Activated naive CD8-positive, alpha-beta T cell treated with anti-CD3 and anti-CD28 coated beads, Interleukin-2, amount 10 ng/mL, durations not matched to agents 7 days and 5 days (primary cell): ENCODE results near the gene CCDC149. TPM values are rescaled to one million over a fixed set of nuclear protein-coding genes. Genes with fewer than 3 reads are reported as not detected.

Experiments used
- ATAC-seq: fragments of 150-1000 bp; cut with Tn5 transposase; one replicate; pipeline ENCODE4 v1.10.0; 2021; ENCODE audit warnings: low read depth, moderate library complexity
- POLR2A ChIA-PET: fragments of 350-600 bp; sonication (Branson Sonifier 250); formaldehyde crosslinking; loops from one replicate; lab custom pipeline; 2021; ENCODE audit warnings: antibody characterized with exemption; lab: Charles Lee
- DNase-seq: peaks from one replicate; pipeline ENCODE4 v3.0.0; 2021
- H3K27ac Mint-ChIP-seq: one replicate; pipeline ENCODE4 v1.8.0; 2022; ENCODE audit warnings: mild to moderate bottlenecking, mixed read lengths
- H3K27me3 Mint-ChIP-seq: one replicate; pipeline ENCODE4 v1.8.0; 2022; ENCODE audit warnings: mild to moderate bottlenecking, moderate library complexity, mixed read lengths
- H3K36me3 Mint-ChIP-seq: one replicate; pipeline ENCODE4 v1.8.0; 2021; ENCODE audit warnings: mild to moderate bottlenecking, mixed read lengths
- H3K4me1 Mint-ChIP-seq: one replicate; pipeline ENCODE4 v1.8.0; 2021; ENCODE audit warnings: mixed read lengths
- H3K4me3 Mint-ChIP-seq: one replicate; pipeline ENCODE4 v1.8.0; 2022; ENCODE audit warnings: mild to moderate bottlenecking, moderate library complexity, mixed read lengths
- H3K9me3 Mint-ChIP-seq: one replicate; pipeline ENCODE4 v1.8.0; 2021; ENCODE audit warnings: mixed read lengths
- total RNA-seq, 2 experiments: library from RNA; stranded (reverse); gene quantifications; one replicate each; pipeline ENCODE4 v1.2.3, GENCODE V29; 2021

The CCDC149 gene
- total RNA-seq, 2 experiments from 2014 or later: not detected

GRCh38 chr4:24808261-24808660 lies 104.6 kb downstream of the CCDC149 start:
- no peak for DNase-seq
- H3K27ac Mint-ChIP-seq: no peak overlapping the region

DNA sequence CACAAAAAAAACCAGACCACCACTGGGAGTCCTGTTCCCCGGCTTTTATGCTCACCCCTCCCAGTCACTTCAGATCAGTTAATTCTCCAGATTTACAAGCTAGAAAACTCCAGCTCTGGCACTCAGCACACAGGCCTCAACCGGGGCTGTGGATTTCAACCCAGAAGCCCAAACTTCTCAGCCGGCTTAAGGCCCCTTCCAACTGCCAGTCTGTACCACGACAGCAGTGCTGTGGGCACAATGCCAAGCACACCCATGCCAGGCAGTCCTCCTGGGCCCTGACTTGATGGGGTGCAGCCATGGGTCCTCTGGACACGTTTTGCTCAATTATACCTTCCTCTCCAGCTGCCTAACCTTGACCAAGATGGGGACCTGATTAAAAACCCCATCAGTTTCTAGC lies 105.2 kb downstream of the CCDC149 start:
- Mint-ChIP-seq H3K36me3 (no peaks in the 10 kb centered on the region), H3K27me3 (peaks cover 6% of the 10 kb centered on the region), H3K9me3 (peaks cover 2% of the 10 kb centered on the region), H3K4me3 (no peak overlapping the region), H3K27ac (no peak overlapping the region), H3K4me1 (no peaks in the 10 kb centered on the region)
- POLR2A ChIA-PET: no interaction called here
- no peak for ATAC-seq
- no peak for DNase-seq

More at GRCh38 chr4:24808261-24808660, 104.6 kb downstream of the CCDC149 start:
- Mint-ChIP-seq H3K36me3 (no peaks in the 10 kb centered on the region), H3K9me3 (peaks cover 2% of the 10 kb centered on the region), H3K4me1 (no peaks in the 10 kb centered on the region), H3K4me3 (no peak overlapping the region), H3K27me3 (peaks cover 3% of the 10 kb centered on the region)
- POLR2A ChIA-PET: no interaction called here
- no peak for ATAC-seq

DNA sequence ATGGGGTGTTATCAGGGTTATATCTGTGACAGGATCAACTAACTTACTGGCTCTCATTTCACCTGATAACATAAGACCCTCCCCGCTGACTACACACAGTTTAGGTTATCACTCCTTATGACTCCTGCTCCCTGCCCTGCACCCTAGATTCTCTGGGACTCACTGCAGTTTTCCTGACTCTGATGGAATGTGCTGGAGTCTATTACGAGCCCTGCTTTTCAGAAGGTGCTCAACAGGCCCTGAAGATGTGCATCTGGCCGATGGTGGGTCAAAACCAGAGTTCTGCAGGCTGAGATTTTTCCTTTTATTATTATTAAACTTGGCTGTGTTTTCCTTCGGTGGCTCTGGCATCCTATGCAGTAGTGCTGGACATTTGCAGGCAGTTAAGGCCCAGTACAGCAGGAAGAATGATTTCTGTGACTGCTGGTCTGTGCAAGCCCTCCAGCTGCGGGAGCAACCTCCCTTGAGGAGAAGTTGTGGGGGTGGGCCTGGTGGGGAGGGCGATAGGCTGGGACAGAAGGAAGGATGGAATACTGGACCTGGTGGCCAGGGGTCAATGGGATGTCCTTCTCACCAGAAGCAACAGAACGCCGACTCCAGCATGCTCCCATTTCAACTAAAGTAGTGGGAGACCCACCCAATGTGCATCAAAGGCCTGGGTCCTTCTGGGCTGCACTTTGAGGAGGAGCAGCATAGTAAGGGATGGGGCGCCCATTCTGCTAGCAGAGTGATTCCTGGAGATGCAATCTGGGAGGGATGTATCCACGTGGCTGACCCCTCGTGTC lies 106.4 kb downstream of the CCDC149 start:
- Mint-ChIP-seq H3K4me3 (no peak overlapping the region), H3K27ac (no peak overlapping the region), H3K9me3 (no peaks in the 10 kb centered on the region), H3K4me1 (no peaks in the 10 kb centered on the region), H3K36me3 (no peaks in the 10 kb centered on the region), H3K27me3 (peaks cover 16% of the 10 kb centered on the region)
- POLR2A ChIA-PET: no interaction called here
- no peak for DNase-seq
- no peak for ATAC-seq

DNA sequence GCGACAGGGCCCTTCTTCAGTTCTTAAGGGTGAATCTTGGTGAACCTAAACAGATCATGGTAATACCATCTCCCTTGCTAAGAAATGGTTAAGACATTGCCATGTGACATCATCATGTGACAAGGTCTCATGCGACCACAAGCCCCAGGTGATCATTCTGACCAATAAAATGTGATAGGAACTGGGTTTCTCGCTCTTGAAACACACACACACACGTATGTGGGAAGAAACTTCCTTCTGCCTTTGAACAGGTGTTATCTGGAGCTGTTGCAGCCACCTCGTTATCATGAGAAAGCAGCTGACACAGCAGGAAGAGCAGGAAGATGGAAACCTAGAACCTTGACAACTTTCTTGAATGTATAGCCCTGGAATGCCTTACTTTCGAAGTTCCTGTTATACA lies 107.3 kb downstream of the CCDC149 start:
- H3K4me3 Mint-ChIP-seq: no peak overlapping the region
- no peak for ATAC-seq

GRCh38 chr4:24805067-24805466 lies 107.8 kb downstream of the CCDC149 start:
- Mint-ChIP-seq H3K36me3 (no peaks in the 10 kb centered on the region), H3K4me3 (no peak overlapping the region), H3K4me1 (no peaks in the 10 kb centered on the region), H3K9me3 (no peaks in the 10 kb centered on the region), H3K27ac (no peak overlapping the region), H3K27me3 (peaks cover 27% of the 10 kb centered on the region)
- POLR2A ChIA-PET: no interaction called here
- DNase-seq (no peak), ATAC-seq (no peak)

More for the DNA sequence above, 107.3 kb downstream of the CCDC149 start:
- H3K9me3 Mint-ChIP-seq: no peaks in the 10 kb centered on the region
- H3K27ac Mint-ChIP-seq: no peak overlapping the region
- no peak for DNase-seq
- H3K27me3 Mint-ChIP-seq: peaks cover 24% of the 10 kb centered on the region
- H3K4me1 Mint-ChIP-seq: no peaks in the 10 kb centered on the region
- H3K36me3 Mint-ChIP-seq: no peaks in the 10 kb centered on the region
- POLR2A ChIA-PET: no interaction called here

- no peaks in the 10 kb centered on the region for H3K9me3 Mint-ChIP-seq
- H3K27ac Mint-ChIP-seq: no peak overlapping the region
- DNase-seq: no peak
- H3K4me3 Mint-ChIP-seq: no peak overlapping the region
- H3K27me3 Mint-ChIP-seq: peaks cover 45% of the 10 kb centered on the region
- H3K36me3 Mint-ChIP-seq: no peaks in the 10 kb centered on the region
- ATAC-seq: no peak
- H3K4me1 Mint-ChIP-seq: no peaks in the 10 kb centered on the region
- POLR2A ChIA-PET: no interaction called here
Observed at GRCh38 chr4:24802648-24803047, 110.2 kb downstream of the CCDC149 start.

- Mint-ChIP-seq H3K4me3 (no peak overlapping the region), H3K27me3 (peaks cover 46% of the 10 kb centered on the region), H3K9me3 (no peaks in the 10 kb centered on the region), H3K4me1 (no peaks in the 10 kb centered on the region), H3K27ac (no peak overlapping the region), H3K36me3 (no peaks in the 10 kb centered on the region)
- no peak for DNase-seq
- POLR2A ChIA-PET: no interaction called here
- ATAC-seq: no peak
Observed at GRCh38 chr4:24801136-24801855, 111.5 kb downstream of the CCDC149 start.

GRCh38 chr4:24800325-24800895 lies 112.4 kb downstream of the CCDC149 start:
- H3K36me3 Mint-ChIP-seq: no peaks in the 10 kb centered on the region
- no peak overlapping the region for H3K4me3 Mint-ChIP-seq
- DNase-seq: no peak

DNA sequence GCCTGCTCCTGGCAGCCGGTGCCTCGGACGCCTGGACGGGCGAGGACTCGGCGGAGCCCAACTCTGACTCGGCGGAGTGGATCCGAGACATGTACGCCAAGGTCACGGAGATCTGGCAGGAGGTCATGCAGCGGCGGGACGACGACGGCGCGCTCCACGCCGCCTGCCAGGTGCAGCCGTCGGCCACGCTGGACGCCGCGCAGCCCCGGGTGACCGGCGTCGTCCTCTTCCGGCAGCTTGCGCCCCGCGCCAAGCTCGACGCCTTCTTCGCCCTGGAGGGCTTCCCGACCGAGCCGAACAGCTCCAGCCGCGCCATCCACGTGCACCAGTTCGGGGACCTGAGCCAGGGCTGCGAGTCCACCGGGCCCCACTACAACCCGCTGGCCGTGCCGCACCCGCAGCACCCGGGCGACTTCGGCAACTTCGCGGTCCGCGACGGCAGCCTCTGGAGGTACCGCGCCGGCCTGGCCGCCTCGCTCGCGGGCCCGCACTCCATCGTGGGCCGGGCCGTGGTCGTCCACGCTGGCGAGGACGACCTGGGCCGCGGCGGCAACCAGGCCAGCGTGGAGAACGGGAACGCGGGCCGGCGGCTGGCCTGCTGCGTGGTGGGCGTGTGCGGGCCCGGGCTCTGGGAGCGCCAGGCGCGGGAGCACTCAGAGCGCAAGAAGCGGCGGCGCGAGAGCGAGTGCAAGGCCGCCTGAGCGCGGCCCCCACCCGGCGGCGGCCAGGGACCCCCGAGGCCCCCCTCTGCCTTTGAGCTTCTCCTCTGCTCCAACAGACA lies 113.1 kb downstream of the CCDC149 start:
- DNase-seq: no peak
- H3K4me1 Mint-ChIP-seq: no peaks in the 10 kb centered on the region
- peaks cover 46% of the 10 kb centered on the region for H3K27me3 Mint-ChIP-seq
- POLR2A ChIA-PET: no interaction called here
- no peaks in the 10 kb centered on the region for H3K36me3 Mint-ChIP-seq
- ATAC-seq: no peak
- H3K4me3 Mint-ChIP-seq: no peak overlapping the region
- no peaks in the 10 kb centered on the region for H3K9me3 Mint-ChIP-seq
- no peak overlapping the region for H3K27ac Mint-ChIP-seq

More at GRCh38 chr4:24800325-24800895, 112.4 kb downstream of the CCDC149 start:
- no peaks in the 10 kb centered on the region for H3K9me3 Mint-ChIP-seq
- no peak for ATAC-seq
- H3K27ac Mint-ChIP-seq: peak overlapping the region; percentile 12
- H3K27me3 Mint-ChIP-seq: peaks cover 46% of the 10 kb centered on the region
- H3K4me1 Mint-ChIP-seq: no peaks in the 10 kb centered on the region
- POLR2A ChIA-PET: no interaction called here

- H3K36me3 Mint-ChIP-seq: no peaks in the 10 kb centered on the region
- POLR2A ChIA-PET: no interaction called here
- peaks cover 46% of the 10 kb centered on the region for H3K27me3 Mint-ChIP-seq
- no peak for DNase-seq
- H3K9me3 Mint-ChIP-seq: no peaks in the 10 kb centered on the region
- no peak overlapping the region for H3K27ac Mint-ChIP-seq
- no peak for ATAC-seq
- no peak overlapping the region for H3K4me3 Mint-ChIP-seq
- no peaks in the 10 kb centered on the region for H3K4me1 Mint-ChIP-seq
Observed at GRCh38 chr4:24799196-24799543, 113.7 kb downstream of the CCDC149 start.

DNA sequence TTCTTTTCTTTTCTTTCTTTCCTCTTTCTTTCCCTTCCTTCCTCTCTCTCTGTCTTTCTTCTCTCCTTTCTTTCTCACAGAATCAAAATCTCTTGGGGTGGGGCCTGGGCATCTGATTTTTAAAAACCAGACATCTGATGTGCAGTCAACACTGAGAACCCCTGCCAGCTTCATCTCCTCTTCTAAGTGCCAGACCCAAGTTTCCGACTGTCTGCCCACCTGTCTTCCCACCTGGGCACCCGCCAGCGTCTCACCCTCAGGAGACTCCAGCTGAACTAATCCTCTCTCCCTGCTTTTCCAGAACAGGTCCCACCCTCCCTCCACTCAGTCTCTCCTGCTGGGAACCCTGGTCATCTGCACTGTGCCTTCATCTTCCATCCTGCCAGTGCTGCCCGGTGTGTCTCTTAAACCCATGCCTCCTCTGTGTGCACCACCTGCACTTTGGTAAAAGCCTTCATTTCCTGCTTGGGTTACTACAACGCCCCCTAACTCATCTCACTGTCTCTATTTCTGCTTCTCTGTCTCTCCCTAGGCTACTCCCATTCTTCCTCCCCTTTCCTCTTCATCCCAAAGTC lies 114.7 kb downstream of the CCDC149 start:
- ATAC-seq: no peak
- Mint-ChIP-seq H3K27ac (no peak overlapping the region), H3K9me3 (no peaks in the 10 kb centered on the region), H3K4me3 (no peak overlapping the region), H3K27me3 (peaks cover 43% of the 10 kb centered on the region), H3K4me1 (no peaks in the 10 kb centered on the region), H3K36me3 (no peaks in the 10 kb centered on the region)
- no peak for DNase-seq
- POLR2A ChIA-PET: no interaction called here

DNA sequence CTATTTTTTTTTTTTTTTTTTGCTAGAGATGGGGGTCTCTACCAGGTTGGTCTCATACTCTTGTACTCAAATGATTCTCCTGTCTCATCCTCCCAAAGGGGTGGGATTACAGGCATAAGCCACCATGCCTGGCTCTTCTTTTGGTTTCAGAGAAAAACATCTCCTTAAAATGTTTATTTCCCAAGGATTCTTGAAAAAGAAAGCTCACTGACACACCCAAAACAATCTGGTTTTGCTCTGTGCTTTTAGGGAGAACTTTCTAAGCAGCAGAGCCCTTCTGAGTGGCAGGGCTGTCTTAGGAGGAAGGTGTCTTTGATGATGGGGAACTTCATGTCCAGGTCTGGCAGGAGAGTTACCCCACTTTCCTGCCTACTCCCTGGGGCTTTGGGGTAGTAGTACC lies 116.2 kb downstream of the CCDC149 start:
- Mint-ChIP-seq H3K27ac (no peak overlapping the region), H3K36me3 (no peaks in the 10 kb centered on the region), H3K27me3 (peaks cover 32% of the 10 kb centered on the region), H3K4me3 (no peak overlapping the region), H3K9me3 (no peaks in the 10 kb centered on the region), H3K4me1 (no peaks in the 10 kb centered on the region)
- POLR2A ChIA-PET: no interaction called here
- no peak for DNase-seq
- ATAC-seq: no peak
